OCI-LY7 (cell line): ENCODE measurements around the gene ARHGEF1.

Source experiments
- CTCF ChIP-seq: fragments of 200-600 bp; sonication (generic); conservative IDR thresholded peaks from 2 replicates; pipeline ENCODE4 v1.5.1; 2014; ENCODE audit warnings: mild to moderate bottlenecking, antibody characterized with exemption, low read length, moderate library complexity, mixed read lengths
- EZH2phosphoT487 ChIP-seq: fragments of 200-600 bp; sonication (generic); IDR thresholded peaks from 2 replicates; pipeline ENCODE4 v1.6.1; 2018; ENCODE audit warnings: low read depth, borderline replicate concordance, mild to moderate bottlenecking, mixed run types, antibody characterized with exemption, low read length, moderate library complexity, mixed read lengths

GRCh38 chr19:41913538-41914423 is 30.8 kb downstream of the ARHGEF1 start:
- TF ChIP-seq CTCF (no peak), EZH2phosphoT487 (no peak)
